Trophoblast cell (in vitro differentiated cells and primary cell): ENCODE results near the gene CDSN.

ENCODE experiments used
- DNase-seq, 2 donors: peaks; one replicate each; pipeline ENCODE4 v3.0.0-alpha.2; 2016
- H2AFZ ChIP-seq: 2 replicates; pipeline ENCODE4 v1.6.1; 2013; ENCODE audit warnings: low read length, moderate library complexity, mild to moderate bottlenecking; ENCODE audit not compliant: insufficient read depth, poor library complexity
- H2AK5ac ChIP-seq: 2 replicates; pipeline ENCODE4 v1.6.1; 2013; ENCODE audit warnings: mild to moderate bottlenecking, low read length
- H2BK120ac ChIP-seq: 2 replicates; pipeline ENCODE4 v1.6.1; 2013; ENCODE audit warnings: low read length, mild to moderate bottlenecking, moderate library complexity; ENCODE audit not compliant: insufficient read depth, poor library complexity
- H2BK12ac ChIP-seq: 2 replicates; pipeline ENCODE4 v1.6.1; 2013; ENCODE audit warnings: mild to moderate bottlenecking, low read length, moderate library complexity
- H2BK5ac ChIP-seq: 2 replicates; pipeline ENCODE4 v1.6.1; 2013; ENCODE audit warnings: low read length, low read depth, moderate library complexity, mild to moderate bottlenecking; ENCODE audit not compliant: poor library complexity
- H3K14ac ChIP-seq: 2 replicates; pipeline ENCODE4 v1.6.1; 2013; ENCODE audit warnings: mild to moderate bottlenecking, low read length
- H3K18ac ChIP-seq: 2 replicates; pipeline ENCODE4 v1.6.1; 2013; ENCODE audit warnings: mild to moderate bottlenecking, low read length
- H3K23ac ChIP-seq: 2 replicates; pipeline ENCODE4 v1.6.1; 2013; ENCODE audit warnings: low read length
- H3K27ac ChIP-seq: 2 replicates; pipeline ENCODE4 v1.5.1; 2013; ENCODE audit warnings: low read depth, mild to moderate bottlenecking, inconsistent platforms, low read length, moderate library complexity
- H3K27me3 ChIP-seq: 2 replicates; pipeline ENCODE4 v1.6.1; 2013; ENCODE audit warnings: inconsistent platforms, mild to moderate bottlenecking, low read length, moderate library complexity; ENCODE audit not compliant: insufficient read depth
- H3K36me3 ChIP-seq, 2 experiments: 1 replicate in 1 of 2; 2 replicates in 1 of 2; pipeline ENCODE4 v1.6.1; 2013; ENCODE audit warnings: low read length in 2 of 2, mild to moderate bottlenecking in 2 of 2, moderate library complexity in 1 of 2; ENCODE audit not compliant: insufficient read depth in 2 of 2, control insufficient read depth in 1 of 2
- H3K4ac ChIP-seq: 2 replicates; pipeline ENCODE4 v1.6.1; 2013; ENCODE audit warnings: low read depth, mild to moderate bottlenecking, low read length, moderate library complexity
- H3K4me1 ChIP-seq, 2 experiments: 1 replicate in 1 of 2; 2 replicates in 1 of 2; pipeline ENCODE4 v1.6.1; 2013; ENCODE audit warnings: low read length in 2 of 2, mild to moderate bottlenecking in 2 of 2, moderate library complexity in 1 of 2; ENCODE audit not compliant: insufficient read depth in 2 of 2, control insufficient read depth in 1 of 2
- H3K4me2 ChIP-seq: 2 replicates; pipeline ENCODE4 v1.6.1; 2013; ENCODE audit warnings: inconsistent platforms, mild to moderate bottlenecking, low read length, moderate library complexity
- H3K4me3 ChIP-seq: 2 replicates; pipeline ENCODE4 v1.5.1; 2013; ENCODE audit warnings: mild to moderate bottlenecking, low read depth, low read length, inconsistent platforms
- H3K79me1 ChIP-seq: one replicate; pipeline ENCODE4 v1.6.1; 2013; ENCODE audit warnings: low read length
- H3K79me2 ChIP-seq: 2 replicates; pipeline ENCODE4 v1.6.1; 2013; ENCODE audit warnings: low read length, mild to moderate bottlenecking; ENCODE audit not compliant: control insufficient read depth, insufficient read depth, poor library complexity
- H3K9ac ChIP-seq: 2 replicates; pipeline ENCODE4 v1.6.1; 2013; ENCODE audit warnings: mild to moderate bottlenecking, low read length
- H3K9me3 ChIP-seq: 2 replicates; pipeline ENCODE4 v1.6.1; 2013; ENCODE audit warnings: low read depth, mild to moderate bottlenecking, control low read depth, inconsistent platforms, low read length; ENCODE audit not compliant: insufficient read depth
- H4K12ac ChIP-seq: 2 replicates; pipeline ENCODE4 v1.6.1; 2013; ENCODE audit warnings: low read depth, mild to moderate bottlenecking, low read length, moderate library complexity
- H4K8ac ChIP-seq: 2 replicates; pipeline ENCODE4 v1.6.1; 2013; ENCODE audit warnings: low read depth, mild to moderate bottlenecking, low read length, moderate library complexity
- H4K91ac ChIP-seq: one replicate; pipeline ENCODE4 v1.6.1; 2013; ENCODE audit warnings: low read depth, mild to moderate bottlenecking, low read length, moderate library complexity
- WGBS: extraction: QIAGEN DNeasy Blood & Tissue Kit; methylation state at CpG from one replicate; pipeline ENCODE4 v1.1.7; 2013; ENCODE audit warnings: missing lambda C conversion rate; ENCODE audit not compliant: insufficient read length, insufficient coverage; ENCODE audit errors: extremely low coverage; 5-methylcytosine and 5-hydroxymethylcytosine counted together

Gene CDSN

DNA sequence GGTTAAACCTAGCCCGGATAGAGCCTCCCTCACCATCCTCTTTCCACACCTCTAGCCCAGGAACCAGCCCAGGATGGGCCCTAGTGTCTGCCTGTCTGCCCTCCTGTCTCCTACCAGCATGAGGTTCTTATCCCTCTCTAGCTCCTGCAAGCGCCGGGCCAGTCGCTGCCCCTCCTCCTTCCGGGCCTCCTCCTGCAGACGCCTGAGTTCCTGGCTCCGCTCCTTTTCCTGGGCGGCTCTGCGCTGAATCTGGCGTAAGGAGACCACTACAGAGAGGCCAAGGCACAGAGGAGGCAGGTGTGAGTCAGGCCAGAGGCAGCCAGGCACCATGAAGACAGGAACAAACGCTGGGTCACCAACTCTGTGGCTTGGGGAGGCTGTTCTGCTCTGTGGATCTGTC is 22.9 kb upstream of the CDSN start:
- H3K23ac ChIP-seq: no peak overlapping the region

DNA sequence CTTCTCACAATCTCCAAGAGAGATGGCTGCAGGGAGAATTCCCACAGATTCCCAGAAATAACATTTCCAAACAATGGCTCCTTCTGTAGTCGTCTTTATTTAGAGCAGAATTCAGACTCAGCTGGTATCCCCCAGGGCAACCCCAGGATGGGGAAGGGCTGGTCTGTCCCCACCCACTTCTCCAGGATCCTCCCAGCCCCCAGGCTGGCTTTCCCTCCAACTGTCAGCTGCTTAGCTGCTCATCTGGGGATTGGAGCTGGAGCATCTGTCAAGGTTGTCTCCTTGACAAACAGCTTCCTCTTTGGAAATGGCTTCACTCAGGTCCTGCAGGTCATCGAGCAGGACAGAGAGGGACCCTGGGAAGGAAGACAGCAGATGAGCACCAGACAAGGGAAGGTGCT is 22.1 kb upstream of the CDSN start:
- no peaks in the 10 kb centered on the region for H3K79me2 ChIP-seq
- H3K4me2 ChIP-seq: no peak overlapping the region
- no peak overlapping the region for H3K27ac ChIP-seq
- H3K4ac ChIP-seq: no peak overlapping the region
- no peak overlapping the region for H2BK12ac ChIP-seq
- no peak overlapping the region for H4K12ac ChIP-seq
- peaks cover 4 to 7% of the 10 kb centered on the region in 2 experiments for H3K4me1 ChIP-seq
- no peaks in the 10 kb centered on the region for H3K79me1 ChIP-seq
- DNase-seq: no peak
- H2AFZ ChIP-seq: no peak overlapping the region
- H3K4me3 ChIP-seq: no peak overlapping the region
- peaks cover 2% of the 10 kb centered on the region for H3K9me3 ChIP-seq
- no peak overlapping the region for H4K91ac ChIP-seq
- no peak overlapping the region for H4K8ac ChIP-seq
- H3K9ac ChIP-seq: no peak overlapping the region
- H2BK5ac ChIP-seq: no peak overlapping the region
- H2BK120ac ChIP-seq: no peak overlapping the region
- H3K18ac ChIP-seq: no peak overlapping the region
- no peak overlapping the region for H3K14ac ChIP-seq
- WGBS: no CpG with 5 or more reads among the region's 2 CpGs
- no peaks in the 10 kb centered on the region for H3K27me3 ChIP-seq
- no peak overlapping the region for H2AK5ac ChIP-seq
- H3K36me3 ChIP-seq: peaks cover 17 to 21% of the 10 kb centered on the region in 2 experiments
- no peak overlapping the region for H3K23ac ChIP-seq

More for the DNA sequence above, 22.9 kb upstream of the CDSN start:
- H3K36me3 ChIP-seq: peaks cover 17 to 24% of the 10 kb centered on the region in 2 experiments
- H4K91ac ChIP-seq: no peak overlapping the region
- no peak overlapping the region for H2AFZ ChIP-seq
- no peak overlapping the region for H3K4me2 ChIP-seq
- H3K27me3 ChIP-seq: no peaks in the 10 kb centered on the region
- no peak overlapping the region for H3K18ac ChIP-seq
- no peak overlapping the region for H3K14ac ChIP-seq
- no CpG with 5 or more reads among the region's 11 CpGs for WGBS
- no peak overlapping the region for H3K4me3 ChIP-seq
- no peak overlapping the region for H2BK12ac ChIP-seq
- peaks cover 4 to 7% of the 10 kb centered on the region in 2 experiments for H3K4me1 ChIP-seq
- no peak overlapping the region for H3K27ac ChIP-seq
- no peak overlapping the region for H4K12ac ChIP-seq
- H4K8ac ChIP-seq: no peak overlapping the region
- H3K79me2 ChIP-seq: no peaks in the 10 kb centered on the region
- no peak overlapping the region for H2BK120ac ChIP-seq
- no peak overlapping the region for H3K4ac ChIP-seq
- no peak overlapping the region for H2AK5ac ChIP-seq
- peak; percentile 59 to 77 for DNase-seq
- no peak overlapping the region for H2BK5ac ChIP-seq
- H3K9ac ChIP-seq: no peak overlapping the region
- no peaks in the 10 kb centered on the region for H3K79me1 ChIP-seq
- peaks cover 2% of the 10 kb centered on the region for H3K9me3 ChIP-seq

DNA sequence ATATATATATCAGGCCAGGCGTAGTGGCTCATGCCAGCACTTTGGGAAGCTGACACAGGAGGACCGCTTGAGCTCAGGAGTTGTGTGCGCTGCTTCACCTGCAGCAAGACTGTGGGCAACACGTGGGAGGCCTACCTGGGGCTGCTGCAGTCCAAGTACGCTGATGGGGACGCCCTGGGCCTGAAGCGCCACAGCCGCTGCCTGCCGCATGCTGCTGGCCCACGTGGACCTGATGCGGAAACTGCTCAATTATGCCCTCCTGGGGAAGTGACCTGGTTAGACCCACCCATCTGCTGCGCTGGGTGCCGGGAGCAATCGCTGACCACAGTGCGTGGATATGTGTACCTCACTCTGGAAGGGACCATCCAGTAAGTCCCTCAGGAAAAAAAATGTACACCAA is 20.4 kb upstream of the CDSN start:
- WGBS: no CpG with 5 or more reads among the region's 15 CpGs
- no peaks in the 10 kb centered on the region for H3K79me2 ChIP-seq
- H3K4me3 ChIP-seq: peak overlapping the region; percentile 36

DNA sequence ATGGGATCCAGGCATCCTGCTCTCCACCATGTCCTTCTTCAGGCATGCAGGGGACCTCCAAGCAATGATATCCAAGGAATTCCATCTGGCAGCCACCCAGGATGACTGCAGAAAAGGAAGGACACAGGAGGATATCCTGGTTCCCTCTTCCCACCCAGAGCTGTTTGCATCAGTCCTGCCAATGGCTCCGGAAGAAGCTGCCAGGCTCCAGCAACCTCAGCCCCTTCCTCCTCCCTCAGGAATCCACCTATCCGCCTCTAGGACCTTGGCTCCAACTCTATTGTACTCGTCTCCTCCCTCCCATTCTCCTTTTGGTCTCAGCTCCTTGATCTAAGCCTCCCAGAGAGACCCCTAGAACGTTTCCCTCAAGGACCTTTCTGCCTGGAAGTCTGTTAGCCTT is 19.4 kb upstream of the CDSN start:
- WGBS: no CpG with 5 or more reads among the region's 4 CpGs
- Histone ChIP-seq H3K4ac (no peak overlapping the region), H3K27me3 (no peaks in the 10 kb centered on the region), H2BK12ac (no peak overlapping the region), H3K36me3 (peaks cover 13% of the 10 kb centered on the region in 2 experiments), H4K12ac (no peak overlapping the region), H3K23ac (no peak overlapping the region), H3K4me1 (peaks cover 4 to 7% of the 10 kb centered on the region in 2 experiments), H3K18ac (no peak overlapping the region), H3K79me2 (no peaks in the 10 kb centered on the region), H3K9ac (no peak overlapping the region), H2AFZ (no peak overlapping the region), H3K27ac (no peak overlapping the region), H2BK120ac (no peak overlapping the region), H4K8ac (no peak overlapping the region), H2BK5ac (no peak overlapping the region), H3K9me3 (no peaks in the 10 kb centered on the region), H3K14ac (no peak overlapping the region), H4K91ac (no peak overlapping the region), H3K4me3 (no peak overlapping the region), H3K79me1 (no peaks in the 10 kb centered on the region), H2AK5ac (no peak overlapping the region), H3K4me2 (no peak overlapping the region)
- DNase-seq: no peak

More for the DNA sequence above, 20.4 kb upstream of the CDSN start:
- H2AFZ ChIP-seq: no peak overlapping the region
- H2BK120ac ChIP-seq: no peak overlapping the region
- H3K9me3 ChIP-seq: peaks cover 2% of the 10 kb centered on the region
- no peak overlapping the region for H3K9ac ChIP-seq
- H2BK5ac ChIP-seq: no peak overlapping the region
- no peak overlapping the region for H3K18ac ChIP-seq
- H3K36me3 ChIP-seq: peaks cover 17 to 21% of the 10 kb centered on the region in 2 experiments
- no peak overlapping the region for H2AK5ac ChIP-seq
- no peak overlapping the region for H3K27ac ChIP-seq
- no peaks in the 10 kb centered on the region for H3K27me3 ChIP-seq
- H3K4me2 ChIP-seq: no peak overlapping the region
- H4K12ac ChIP-seq: no peak overlapping the region
- H3K4me1 ChIP-seq: peaks cover 4 to 7% of the 10 kb centered on the region in 2 experiments
- H3K23ac ChIP-seq: no peak overlapping the region
- no peak overlapping the region for H3K14ac ChIP-seq
- DNase-seq: no peak
- H4K91ac ChIP-seq: no peak overlapping the region
- H3K79me1 ChIP-seq: no peaks in the 10 kb centered on the region
- H2BK12ac ChIP-seq: no peak overlapping the region
- H4K8ac ChIP-seq: no peak overlapping the region
- H3K4ac ChIP-seq: no peak overlapping the region
